GM12801 (cell line): Measurements from ENCODE around the gene PACS1.

ENCODE experiments used
- TF ChIP-seq, protein P1 (sequence below): IDR thresholded peaks from one replicate; pipeline ENCODE4 v1.5.1; 2011; ENCODE audit warnings: control low read depth; ENCODE audit not compliant: insufficient read length; ENCODE audit errors: extremely low read depth

Gene PACS1

DNA sequence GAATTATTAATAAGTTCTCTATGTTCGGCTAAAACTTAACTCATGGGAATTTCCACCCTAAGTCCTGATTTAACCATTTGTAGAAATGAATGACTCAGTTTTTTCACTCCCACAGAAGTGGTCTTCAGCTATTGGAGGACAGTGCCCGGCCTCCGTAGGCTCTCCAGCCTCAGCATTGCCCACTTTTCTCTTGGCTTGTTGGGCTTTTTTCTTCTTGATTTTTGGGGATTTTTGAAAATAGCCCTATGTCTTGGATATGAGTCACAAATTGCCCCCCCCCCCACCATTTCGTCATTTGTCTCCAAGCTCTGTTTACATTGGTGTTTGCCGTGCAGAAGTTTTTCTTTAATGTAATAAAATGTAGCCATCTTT, 66.7 kb downstream of the PACS1 start:
- TF ChIP-seq, protein P1, sequence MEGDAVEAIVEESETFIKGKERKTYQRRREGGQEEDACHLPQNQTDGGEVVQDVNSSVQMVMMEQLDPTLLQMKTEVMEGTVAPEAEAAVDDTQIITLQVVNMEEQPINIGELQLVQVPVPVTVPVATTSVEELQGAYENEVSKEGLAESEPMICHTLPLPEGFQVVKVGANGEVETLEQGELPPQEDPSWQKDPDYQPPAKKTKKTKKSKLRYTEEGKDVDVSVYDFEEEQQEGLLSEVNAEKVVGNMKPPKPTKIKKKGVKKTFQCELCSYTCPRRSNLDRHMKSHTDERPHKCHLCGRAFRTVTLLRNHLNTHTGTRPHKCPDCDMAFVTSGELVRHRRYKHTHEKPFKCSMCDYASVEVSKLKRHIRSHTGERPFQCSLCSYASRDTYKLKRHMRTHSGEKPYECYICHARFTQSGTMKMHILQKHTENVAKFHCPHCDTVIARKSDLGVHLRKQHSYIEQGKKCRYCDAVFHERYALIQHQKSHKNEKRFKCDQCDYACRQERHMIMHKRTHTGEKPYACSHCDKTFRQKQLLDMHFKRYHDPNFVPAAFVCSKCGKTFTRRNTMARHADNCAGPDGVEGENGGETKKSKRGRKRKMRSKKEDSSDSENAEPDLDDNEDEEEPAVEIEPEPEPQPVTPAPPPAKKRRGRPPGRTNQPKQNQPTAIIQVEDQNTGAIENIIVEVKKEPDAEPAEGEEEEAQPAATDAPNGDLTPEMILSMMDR = no peak

DNA sequence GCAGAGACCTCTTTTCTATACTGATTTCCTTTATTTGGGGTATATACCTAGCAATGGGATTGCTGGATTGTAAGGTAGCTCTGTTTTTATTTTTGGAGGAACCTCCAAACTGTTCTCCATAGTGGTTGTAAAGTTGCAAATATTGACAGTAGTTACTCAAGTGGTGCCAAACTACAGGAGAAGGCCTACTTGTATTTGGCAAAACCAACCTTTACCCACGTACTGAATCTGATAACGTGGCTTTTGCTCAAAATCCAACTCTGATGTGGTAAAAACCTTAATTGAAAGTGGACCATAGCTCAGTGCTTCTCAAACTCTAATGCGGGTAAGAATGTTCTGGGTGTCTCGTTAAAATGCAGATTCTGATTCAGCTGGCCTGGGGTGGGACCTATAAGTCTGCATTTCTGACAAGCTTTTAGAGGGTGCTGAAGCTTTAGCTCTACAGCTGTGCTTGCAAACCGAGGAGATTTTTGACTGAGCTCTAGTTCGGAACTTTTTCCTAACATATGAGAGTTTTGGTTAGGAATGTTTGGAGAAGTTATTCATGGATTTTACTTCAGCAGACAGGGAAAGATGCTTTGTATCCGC, 69.8 kb downstream of the PACS1 start:
- TF ChIP-seq, protein P1 = no peak

DNA sequence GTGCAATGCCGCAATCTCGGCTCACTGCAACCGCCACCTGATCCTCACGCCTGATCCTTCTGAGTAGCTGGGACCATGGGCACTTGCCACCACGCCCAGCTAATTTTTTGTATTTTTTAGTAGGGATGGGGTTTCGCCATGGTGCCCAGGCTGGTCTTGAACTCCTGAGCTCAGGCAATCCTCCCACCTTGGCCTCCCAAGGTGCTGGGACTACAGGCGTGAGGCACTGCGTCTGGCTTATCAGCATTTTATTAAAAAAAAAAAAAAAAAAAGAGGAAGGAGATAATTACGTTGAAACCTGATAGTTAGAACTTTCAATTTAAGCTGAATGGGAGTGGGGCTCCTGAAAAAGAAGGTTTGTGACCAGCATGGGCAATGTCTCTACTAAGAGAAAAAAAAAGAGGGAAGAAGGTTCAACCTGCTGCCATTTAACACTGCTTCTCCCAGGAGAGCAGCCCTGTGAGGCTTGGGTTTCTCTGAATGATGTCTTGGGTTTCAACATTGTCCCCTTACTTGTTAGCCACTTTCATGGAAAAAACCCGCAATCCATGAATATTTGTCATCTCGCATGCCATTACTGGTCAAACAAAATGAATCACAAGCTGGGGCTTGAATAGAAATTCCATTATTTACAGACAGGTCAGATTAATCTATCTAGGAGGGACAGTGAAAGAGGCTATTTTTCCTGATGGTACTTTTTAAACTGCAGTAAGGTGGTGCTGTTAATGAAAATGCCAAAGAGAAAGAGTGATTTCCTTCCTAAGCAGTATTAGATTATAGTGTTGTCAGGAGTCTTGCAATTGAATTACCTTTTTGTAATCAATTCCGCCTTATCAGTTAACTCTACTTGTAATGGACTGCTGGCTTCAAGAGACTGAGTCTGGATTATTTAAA, 72.5 kb downstream of the PACS1 start:
- TF ChIP-seq, protein P1 = no peak

DNA sequence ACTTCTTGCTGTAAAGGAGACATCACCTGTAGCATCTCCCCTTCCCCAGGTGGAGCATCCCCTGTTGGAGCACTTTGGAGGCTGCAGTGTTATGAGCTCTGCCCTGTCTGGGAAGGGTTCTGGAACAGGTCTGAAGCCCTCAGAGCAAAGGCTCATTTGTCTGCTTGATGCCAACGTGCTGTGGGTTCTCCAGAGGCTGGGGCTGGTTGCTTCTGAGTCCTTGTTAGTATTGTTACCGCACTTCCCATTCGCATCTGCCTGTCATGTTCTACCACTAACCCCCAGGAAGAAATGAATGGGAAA, 73.1 kb downstream of the PACS1 start:
- TF ChIP-seq, protein P1 = no peak

DNA sequence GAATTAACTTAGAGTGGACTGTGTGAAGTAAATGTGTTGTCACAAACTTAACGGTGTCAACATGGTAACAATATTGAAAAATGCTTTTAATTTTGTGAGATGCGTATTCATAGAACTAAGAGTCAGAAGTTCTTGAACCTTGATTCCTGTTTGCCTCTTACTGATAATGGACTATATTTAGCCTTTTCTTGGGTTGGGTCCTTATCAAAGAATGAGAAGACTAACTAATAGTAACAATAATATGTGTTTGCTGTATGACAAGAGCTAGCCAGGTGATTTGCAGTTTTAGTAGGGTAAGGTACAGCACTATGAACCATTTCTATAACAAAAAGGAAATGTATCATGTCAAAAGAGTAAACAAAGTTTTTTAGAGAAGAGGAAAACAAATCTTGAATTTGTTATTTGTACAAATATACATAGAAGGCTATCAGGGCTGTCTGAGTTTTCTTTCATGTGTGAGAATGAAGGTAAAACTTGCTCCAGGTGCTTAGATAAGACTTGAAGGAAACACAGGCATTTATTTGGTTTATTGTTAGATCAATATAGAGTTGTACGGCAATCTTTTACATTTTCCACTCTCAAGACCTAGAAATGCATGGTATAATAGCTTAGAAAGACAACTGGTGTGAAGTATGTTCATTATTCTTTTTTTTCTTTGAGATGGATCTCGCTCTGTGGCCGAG, 74.1 kb downstream of the PACS1 start:
- TF ChIP-seq, protein P1 = no peak

DNA sequence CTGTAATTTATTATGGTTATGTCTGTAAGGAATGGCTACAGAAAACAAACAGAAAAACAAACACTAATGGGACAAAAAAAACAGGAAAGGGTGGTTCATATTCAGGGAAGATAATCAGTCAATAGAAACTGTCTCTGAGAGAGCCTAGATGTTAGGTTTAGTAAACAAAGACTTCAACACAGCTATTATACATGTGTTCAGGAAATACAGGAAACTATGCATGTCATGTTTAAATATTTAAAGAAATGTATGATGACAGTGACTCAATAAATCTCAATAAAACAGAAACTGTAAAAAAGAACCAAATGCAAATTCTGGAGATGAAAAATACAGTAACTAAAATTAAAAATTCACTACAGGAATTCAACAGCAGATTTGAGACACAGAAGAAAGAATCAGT, 76.0 kb downstream of the PACS1 start:
- TF ChIP-seq, protein P1 = no peak

DNA sequence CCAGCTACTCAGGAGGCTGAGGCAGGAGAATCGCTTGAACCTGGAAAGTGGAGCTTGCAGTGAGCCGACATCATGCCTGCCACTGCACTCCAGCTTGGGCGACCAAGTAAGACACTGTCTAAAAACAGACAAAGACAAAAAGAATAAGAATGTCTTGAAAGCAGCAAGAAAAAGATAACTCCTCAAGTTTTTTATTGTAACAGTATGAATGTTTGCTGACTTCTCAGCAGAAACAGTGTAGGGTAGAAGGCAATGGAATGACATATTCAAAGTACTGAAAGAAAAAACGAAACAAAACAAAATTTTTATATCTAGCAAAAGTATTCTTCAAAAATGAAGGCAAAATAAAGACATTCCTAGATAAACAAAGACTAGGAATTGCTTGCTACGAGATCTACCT, 76.9 kb downstream of the PACS1 start:
- TF ChIP-seq, protein P1 = no peak
